Adrenal gland (tissue), 5 donors: Measurements from ENCODE around the gene PEX6.

Experiments
- POLR2A ChIP-seq, 2 donors: fragments of 450-650 bp; IDR thresholded peaks; one replicate each; pipeline ENCODE4 v1.6.1; 2017; ENCODE audit warnings: antibody characterized with exemption in 2 of 2, mild to moderate bottlenecking in 2 of 2, moderate library complexity in 1 of 2
- TF ChIP-seq, protein P1 (sequence below), 6 experiments: fragments of 450-650 bp in 4 of 6; fragments of 200-600 bp in 2 of 6; sonication (generic) in 1 of 6; IDR thresholded peaks; 1 replicate in 5 of 6; 2 replicates in 1 of 6; pipeline versions ENCODE4 v1.5.1 to v1.8.0; 2016 to 2021; ENCODE audit warnings: antibody characterized with exemption in 6 of 6, mild to moderate bottlenecking in 2 of 6, moderate library complexity in 1 of 6
- donor health status: DM: no; HTN: no; CAD: no.

DNA sequence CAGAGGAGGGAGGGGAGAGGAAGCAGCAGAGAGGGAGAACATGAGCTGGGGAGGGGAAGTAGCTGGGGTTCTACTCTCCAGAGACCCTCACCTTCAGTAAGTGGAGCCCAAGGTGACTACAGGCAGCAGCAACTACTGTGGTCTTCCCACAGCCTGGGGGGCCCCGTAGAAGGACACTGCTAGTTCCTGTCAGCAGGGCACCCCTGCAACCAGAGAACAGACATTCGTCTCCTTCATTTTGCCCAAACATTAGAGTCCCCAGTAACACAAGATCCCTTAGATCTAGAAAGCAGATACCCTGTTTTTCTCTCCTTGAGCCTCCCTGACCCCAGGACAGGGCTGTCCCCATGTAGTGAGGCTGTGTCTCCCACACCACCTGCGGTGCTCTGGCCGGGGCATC, 10.2 kb downstream of the PEX6 start:
- TF ChIP-seq, protein P1, sequence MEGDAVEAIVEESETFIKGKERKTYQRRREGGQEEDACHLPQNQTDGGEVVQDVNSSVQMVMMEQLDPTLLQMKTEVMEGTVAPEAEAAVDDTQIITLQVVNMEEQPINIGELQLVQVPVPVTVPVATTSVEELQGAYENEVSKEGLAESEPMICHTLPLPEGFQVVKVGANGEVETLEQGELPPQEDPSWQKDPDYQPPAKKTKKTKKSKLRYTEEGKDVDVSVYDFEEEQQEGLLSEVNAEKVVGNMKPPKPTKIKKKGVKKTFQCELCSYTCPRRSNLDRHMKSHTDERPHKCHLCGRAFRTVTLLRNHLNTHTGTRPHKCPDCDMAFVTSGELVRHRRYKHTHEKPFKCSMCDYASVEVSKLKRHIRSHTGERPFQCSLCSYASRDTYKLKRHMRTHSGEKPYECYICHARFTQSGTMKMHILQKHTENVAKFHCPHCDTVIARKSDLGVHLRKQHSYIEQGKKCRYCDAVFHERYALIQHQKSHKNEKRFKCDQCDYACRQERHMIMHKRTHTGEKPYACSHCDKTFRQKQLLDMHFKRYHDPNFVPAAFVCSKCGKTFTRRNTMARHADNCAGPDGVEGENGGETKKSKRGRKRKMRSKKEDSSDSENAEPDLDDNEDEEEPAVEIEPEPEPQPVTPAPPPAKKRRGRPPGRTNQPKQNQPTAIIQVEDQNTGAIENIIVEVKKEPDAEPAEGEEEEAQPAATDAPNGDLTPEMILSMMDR (IDR thresholded peaks at IDR 0.05): no peak
- TF ChIP-seq POLR2A (IDR thresholded peaks at IDR 0.05): no peak
